ENCODE data around the gene TNFRSF18.

DNA sequence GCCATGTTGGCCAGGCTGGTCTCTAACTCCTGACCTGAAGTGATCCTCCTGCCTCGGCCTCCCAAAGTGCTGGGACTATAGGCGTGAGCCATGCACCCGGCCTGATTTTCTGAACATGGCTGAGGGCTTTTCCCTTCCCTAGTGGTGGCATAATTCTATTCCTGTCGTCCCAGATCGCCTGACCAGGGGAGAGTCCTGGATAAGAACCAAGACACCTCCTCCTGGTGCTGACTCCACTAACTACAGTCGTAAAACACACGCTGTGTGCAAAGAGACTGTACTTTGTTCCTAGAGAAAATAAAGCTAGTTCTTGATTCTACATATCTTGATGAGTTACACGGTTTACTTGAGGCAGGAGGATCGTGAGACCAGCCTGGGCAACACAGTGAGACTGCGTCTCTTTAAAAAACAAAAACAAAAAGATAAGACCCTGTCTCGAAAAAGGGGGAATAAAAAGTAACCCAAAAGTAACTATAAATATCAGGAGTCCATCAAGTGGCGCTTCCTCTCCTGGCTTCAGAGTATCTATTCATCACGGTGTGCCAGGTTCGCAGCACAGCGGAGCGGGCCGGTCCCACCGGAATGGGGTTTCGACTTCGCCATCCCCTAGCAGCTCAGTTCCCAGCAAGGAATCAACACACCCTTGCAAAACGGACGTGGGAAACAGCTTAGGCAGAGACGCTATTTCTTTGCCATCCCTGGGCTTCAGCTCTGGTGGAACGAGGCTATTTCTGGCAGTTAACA is 24.4 kb upstream of the TNFRSF18 start:
- TF ChIP-seq CTCF (IDR thresholded peaks at IDR 0.05; ENCODE audit: poor library complexity) (peak; percentile 26), EZH2phosphoT487 (IDR thresholded peaks at IDR 0.05; ENCODE audit: low read depth, severe bottlenecking, unreplicated experiment) (no peak), EZH2 (IDR thresholded peaks at IDR 0.05; ENCODE audit: borderline replicate concordance) (no peak)

Measured in hepatocyte (in vitro differentiated cells).